HT1080 (cell line): ENCODE results near the gene DNAH5. TPM values are rescaled to one million over a fixed set of nuclear protein-coding genes. Genes with fewer than 3 reads are reported as not detected.
A peak's percentile ranks its signal among the peaks of the same experiment; 100 is the strongest.
"Not testable (repeated sequence)": the region's sequence is repeated elsewhere in the genome, so short reads cannot be mapped to it uniquely, and the experiment has no call there.

Experiments
- DNase-seq: peaks from one replicate; pipeline ENCODE4 v3.0.0-alpha.2; 2015; ENCODE audit warnings: low read depth
- total RNA-seq: library from RNA; depleted of rRNA; stranded (reverse); fragments of >200 nt; shearing (Covaris generic); gene quantifications from 2 replicates; pipeline ENCODE4 v1.2.3, GENCODE V29; 2014

The DNAH5 gene
- total RNA-seq, 1 experiment from 2014 or later: 0.16 TPM

DNA sequence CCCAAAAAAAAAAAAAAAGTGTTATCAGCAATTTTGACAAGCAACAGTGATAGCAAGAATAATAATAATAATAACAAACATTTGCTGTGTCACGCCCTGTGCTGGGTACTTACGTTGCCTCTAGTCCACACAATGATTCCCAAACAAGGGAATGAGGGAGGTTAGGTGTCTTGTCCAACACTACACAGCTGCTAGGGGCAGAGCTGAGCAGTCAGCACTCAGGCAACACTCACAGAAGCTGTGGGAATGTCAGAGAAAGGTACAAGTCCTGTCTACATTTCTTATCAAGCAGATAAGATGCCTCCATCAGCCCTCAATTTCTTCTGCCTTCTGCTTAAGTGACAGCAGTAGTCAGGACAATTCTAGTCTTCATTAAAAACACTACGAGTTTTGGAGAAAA, 111.0 kb downstream of the DNAH5 start:
- DNase-seq: no peak

DNA sequence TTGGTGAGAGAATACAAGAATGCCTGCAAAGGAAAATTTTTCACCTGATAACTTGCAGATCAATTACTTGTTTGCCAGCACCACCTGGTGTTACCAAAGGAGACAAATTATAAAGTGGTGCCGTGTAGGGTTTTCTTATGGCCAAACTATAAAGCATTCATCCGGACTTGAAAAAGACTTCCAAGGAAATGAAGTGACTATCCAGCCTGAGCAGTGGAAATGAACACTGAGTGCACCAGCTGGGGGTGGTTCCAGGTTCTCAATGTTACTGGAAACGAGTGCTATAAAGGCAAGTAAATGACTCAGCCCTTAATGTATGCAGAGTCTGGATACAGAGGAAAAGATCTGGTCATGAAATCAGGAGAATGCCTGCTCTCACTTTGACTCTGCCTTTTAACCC, 113.1 kb downstream of the DNAH5 start:
- DNase-seq: peak; percentile 81

DNA sequence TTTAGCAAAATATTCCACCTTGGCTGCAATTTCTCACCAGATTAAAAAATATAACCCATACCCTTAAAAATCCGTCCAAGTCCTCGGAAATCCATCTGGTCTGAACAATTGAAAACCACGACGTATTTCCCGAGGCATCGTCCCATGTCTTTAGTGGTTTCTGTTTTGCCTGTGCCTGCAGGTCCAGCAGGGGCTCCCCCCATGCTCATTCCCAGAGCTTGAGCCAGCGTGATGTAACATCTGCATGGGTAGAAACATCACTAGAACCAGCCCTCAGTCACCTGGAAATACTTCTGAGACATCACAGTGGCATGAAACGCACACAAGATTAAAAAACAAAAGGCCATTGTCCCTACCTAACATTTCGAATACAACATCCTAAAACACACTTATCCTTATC, 114.0 kb downstream of the DNAH5 start:
- peak; percentile 55 for DNase-seq

DNA sequence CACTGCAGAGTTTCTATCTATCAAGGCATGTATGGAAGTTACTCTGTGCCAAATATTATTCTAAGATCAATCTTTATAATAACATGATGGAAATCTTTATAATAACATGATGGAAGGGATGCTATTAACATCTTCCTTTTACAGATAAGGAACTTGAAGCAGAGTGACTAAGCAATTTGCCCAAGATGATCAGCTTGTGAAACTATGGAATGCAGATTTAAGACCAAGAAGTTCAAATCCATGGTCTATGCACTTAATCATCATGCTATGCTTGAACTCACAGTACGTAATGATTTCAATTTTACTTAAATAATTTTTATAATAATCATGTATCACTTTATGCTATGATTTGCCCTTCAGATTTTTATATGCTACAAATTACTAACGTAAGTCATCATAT, 123.1 kb downstream of the DNAH5 start:
- no peak for DNase-seq

DNA sequence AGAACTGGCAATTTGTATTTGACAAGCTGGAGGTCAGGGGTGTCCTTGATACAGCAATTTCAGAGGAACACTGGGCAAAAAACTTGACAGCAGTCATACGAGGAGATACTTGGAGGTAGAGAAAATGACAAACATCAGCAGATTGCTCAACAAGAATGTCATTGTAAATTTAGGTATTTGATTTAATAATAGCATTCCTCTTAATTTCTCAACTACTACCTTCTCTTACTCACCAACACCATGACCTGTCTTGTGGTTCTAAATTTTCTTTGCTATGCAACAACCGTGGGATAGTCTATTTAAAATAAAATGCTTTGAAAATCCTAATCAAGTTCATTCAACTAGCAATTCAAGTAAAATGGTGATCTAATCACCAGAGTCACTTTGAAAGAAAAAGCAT, 128.4 kb downstream of the DNAH5 start:
- no peak for DNase-seq

DNA sequence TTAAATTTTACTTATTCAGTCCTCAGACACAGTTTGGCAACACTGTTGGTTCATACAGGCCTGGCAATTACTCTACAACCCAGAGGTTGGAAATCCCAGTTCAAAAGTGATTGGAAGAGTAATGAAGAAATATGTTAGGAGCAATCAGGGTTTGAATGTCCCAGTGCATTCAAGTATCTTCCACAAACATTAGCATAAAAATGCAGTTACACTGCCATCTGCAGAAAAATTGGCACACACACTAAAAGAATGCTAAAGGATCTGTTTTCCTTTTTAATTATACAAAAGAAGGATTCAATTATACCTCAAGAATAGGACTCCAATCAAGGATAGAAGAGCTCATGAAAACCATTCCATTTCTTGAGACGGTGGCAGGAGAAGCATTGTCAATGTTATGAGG, 130.2 kb downstream of the DNAH5 start:
- peak; percentile 34 for DNase-seq

DNA sequence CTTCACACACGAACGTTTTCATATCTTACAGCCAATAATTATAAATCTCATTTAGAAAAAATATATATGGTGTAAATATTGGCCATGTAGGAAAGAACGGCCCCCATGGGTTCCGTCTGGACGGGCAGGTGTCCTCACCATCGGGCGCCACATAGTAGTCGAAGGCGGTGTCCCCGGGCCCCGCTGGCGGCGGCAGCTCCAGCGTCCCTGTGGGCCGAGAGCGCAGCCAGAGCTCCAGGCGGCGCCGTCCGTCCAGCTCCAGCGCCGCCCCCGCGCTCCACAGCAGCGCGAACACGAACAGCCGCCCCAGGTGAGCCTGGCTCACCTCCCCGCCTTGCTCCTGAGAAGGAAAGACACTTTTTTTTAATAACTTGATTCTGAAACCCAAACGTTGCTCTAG, 134.6 kb downstream of the DNAH5 start:
- DNase-seq: no peak

DNA sequence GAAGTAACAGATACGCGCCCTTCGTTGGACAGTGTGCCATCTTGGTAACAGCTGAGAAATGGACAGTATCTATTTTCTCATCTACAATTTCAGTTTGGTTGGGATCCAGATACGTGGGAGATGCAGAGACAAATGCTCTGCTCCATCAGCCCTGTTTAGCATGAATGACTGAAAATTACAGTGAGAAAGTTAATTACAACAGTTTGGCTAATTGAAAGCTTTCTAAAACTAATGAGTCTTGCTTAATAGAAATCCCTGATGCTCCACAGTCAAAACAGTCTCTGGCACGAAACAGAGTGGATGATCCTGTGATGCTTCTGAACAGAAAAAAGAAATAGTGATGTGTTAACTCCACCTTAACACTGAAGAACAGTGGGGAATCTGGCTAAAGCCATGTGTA, 140.2 kb downstream of the DNAH5 start:
- no peak for DNase-seq

DNA sequence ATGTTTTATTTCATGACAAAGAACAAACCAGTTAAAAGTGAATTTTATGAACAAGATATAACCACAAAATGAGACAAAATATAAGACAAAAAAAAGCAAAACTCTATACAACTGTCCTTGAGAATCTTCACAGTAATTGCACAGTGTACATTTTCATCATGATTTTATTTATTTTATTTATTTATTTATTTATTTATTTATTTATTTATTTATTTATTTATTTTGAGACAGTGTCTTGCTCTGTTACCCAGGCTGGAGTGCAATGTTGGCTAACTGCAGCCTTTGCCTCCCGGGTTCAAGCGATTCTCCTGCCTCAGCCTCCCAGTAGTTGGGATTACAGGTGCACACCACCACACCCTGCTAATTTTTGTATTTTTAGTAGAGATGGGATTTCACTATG, 145.9 kb downstream of the DNAH5 start:
- DNase-seq: not testable (repeated sequence)

DNA sequence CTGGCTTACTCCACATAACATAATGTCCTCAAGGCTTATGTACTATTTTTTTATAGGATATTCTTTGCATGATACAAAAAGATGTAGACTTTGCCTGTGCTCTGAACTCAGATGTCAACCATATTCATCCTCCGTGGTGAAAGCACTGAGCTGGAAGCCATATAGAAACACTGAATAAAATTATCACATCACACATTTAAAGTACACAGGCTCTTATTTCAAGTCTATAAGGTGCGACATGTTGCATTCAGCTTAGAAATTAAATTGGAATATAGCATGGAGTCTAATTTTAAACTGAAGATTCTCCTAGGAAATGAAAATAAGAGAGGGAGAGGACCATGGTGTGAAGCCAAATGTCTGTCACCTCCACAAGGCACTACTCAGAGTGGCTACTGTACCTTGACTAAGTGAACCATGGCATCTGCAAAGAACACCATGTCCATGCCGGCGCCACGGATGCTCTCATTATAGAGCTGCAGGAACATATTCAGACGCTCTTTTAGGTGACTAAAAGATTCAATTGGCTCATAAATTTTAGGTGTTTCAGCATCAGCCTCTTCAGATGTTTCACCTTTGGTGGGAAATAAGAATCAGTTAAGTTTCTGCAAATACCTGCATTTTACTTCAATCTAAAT, 158.6 kb downstream of the DNAH5 start:
- no peak for DNase-seq

DNA sequence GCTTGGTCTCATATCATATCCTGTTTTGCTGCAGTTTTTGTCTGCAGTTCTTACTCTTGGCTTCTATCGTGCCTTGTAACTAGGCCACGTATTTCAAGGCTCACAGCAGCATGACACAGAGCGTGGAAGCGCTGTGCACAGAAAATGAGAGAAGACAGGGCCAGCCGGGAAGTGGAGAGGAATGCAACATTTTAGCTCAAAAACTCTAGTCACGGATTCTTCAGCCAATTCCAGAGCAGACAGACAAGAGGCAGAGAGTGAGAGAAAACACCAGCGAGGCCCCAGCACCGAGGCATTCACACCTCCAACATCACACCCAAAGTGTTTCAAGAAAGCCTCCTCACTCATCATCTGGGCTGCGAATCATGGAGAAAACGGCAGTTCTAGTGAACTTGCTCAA, 160.8 kb downstream of the DNAH5 start:
- no peak for DNase-seq

DNA sequence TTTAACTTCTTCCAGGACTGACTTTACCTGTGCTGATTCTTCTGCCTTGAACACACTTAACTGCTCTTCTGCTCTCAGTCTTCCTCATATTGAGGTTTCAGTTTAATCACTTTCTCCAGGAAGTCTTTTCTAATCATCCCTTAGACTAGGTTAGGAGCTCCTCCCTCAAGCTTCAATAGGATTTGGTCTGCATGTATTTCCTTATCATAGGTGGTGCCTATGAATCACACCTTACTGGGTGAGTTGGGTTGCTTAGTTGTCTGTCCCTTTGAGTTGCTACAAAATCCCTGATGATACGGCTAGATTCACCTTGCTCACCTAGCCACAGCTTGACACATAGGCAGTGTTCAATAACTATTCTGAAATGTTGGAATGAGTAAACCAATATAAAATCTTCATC, 164.4 kb downstream of the DNAH5 start:
- DNase-seq: no peak

DNA sequence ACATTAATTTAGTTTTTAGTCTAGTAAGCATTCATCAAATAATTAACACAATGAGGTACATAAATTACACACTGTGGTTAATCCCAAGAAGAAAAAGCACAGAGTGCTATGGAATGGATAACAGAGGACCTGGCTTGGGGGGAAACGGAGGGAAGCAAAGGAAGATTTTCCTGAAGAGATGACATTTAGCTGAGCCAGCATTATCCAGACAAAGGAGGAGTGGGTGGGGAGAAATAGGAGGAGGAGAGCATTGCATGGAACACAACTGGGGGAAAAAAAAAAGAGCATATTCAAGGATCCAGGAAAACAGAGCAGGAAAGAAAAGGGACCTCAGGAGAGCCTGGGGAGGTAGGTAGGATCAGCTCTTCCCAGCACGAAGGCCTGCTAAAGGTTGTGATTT, 170.8 kb downstream of the DNAH5 start:
- DNase-seq: no peak

DNA sequence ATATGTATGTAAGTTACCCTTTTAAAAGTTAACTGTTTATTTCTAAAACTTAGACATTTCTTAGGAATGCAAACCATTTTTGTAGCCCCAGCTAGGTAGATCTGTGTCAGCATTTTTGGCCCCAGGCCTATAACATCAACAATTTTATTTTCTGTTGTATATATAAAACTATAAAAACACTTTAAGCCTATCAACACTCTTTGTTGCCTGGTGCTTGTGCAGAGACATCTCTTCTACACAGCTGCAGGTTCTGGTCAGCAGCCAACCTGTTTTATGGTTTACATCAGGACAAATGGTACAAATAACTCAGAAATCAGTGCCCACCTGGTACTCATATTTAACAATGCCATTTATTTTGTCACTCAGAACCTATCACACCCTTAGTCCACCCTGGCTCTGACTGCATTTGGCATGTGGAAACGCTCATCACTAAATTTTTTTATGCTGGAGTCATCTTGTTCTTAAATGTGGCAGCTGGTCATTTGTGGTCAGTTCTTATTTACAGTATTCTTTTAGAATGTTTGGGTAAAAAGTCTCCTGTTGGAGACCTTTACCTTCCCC, 173.4 kb downstream of the DNAH5 start:
- peak; percentile 21 for DNase-seq

DNA sequence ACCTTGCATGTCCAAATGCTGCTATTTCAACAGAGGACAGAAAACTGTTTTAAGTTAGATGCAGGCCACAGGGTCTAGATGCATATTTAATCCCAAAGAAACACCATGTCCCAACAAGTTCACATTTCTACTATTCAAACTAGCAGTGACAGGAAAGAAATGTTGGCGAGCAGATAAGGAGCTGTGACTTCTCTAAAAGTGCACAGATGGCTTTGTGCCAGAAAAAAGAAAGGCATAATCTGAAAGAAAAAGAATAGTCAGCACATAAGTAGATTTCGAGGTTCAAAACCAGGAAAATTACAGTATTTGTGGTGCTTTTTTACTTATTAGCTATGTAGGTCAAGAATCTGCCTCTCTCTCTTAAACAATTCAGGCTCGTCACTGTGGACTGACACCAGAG, 178.3 kb downstream of the DNAH5 start:
- DNase-seq: no peak

DNA sequence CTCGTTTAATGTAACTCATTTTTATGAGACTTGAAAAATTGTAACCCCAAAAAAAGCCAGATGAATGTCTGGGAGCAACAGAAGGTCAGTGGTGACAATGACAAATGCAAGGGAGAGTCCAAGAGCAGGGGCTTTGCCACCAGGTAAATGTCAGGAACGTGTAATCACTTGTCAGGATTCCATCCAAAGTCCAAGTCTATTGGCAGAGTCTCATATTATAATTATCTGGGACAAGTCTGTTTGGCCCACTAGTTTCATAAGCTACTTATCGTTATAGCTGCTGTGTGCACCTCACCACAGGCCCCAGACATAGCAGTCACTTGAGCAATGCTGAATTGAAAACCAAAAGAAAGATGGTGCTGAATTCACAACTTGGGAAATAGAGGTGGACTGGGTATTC, 180.8 kb downstream of the DNAH5 start:
- DNase-seq: no peak

DNA sequence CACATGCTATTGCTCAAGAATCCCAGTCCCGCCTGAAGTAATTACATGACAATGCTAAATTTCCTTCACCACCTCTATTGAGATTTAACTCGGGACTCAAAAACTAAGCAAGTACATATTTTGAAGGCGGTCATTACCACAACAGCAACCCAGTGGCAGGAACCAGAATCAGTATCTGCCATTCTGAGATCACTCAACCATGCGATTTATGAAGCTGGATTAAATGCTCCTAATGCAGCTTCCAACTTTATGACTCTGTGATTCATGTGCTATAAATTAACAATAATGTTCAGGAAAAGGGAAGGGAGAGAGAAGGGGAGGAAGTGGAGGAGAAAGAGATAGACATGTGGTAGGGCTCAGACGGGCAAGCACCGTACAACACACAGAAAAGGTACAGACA, 194.7 kb downstream of the DNAH5 start:
- DNase-seq: no peak

DNA sequence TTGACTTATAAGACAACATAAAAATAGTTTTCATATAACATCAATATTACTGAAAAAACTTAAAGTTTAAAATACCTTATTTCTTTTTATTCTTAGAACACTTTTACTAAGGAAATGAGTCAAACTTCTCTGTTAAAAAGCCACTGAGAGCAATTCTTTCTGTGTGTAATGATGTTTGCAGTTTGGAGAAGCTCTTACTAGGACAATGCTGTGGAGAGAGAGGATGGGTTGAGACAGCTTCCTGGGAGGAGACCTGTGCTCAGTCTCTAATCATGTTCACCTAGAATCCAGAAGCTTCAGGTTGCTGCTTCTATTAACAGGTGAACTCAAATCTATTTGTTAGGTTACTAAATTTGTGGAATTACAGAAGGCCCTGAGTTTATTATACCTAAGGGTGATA, 198.5 kb downstream of the DNAH5 start:
- peak; percentile 78 for DNase-seq

DNA sequence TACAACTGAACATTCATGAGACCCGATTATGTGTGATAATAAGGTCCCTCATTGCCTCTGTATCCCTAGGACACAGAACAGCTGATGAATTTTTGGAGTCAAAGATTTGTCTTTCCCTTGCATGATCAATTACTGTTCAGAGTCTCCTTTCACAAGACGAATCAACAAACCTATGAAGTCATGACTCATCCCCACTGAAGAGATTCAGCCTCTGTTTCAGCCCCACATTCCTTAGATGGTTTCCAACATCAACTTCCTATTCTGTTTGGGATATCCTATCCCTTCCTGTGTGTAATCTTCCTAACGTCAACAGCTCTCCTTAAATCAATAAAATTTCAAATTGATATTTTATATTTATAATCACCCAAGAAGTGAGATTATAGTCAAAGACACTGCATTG, 199.0 kb downstream of the DNAH5 start:
- DNase-seq: peak; percentile 93

DNA sequence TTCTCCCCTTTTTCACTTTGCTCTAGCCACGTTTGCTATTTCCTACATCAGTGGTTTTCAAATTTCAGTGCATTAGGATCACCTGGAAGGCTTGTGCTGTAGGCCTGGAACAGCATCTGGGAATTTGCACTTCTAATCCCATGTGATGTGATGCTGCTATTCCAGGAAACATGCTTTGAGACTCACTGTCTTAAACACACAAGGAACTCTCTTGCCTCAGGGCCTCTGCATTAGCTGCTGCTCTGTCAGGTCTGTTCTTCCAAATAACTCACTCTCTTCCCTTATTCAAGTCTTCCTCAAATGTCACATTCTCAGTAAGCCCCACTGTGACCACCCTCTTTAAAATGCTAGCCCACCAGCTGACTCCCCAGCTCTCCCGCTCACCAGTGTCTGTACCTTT, 204.0 kb downstream of the DNAH5 start:
- DNase-seq: no peak

DNA sequence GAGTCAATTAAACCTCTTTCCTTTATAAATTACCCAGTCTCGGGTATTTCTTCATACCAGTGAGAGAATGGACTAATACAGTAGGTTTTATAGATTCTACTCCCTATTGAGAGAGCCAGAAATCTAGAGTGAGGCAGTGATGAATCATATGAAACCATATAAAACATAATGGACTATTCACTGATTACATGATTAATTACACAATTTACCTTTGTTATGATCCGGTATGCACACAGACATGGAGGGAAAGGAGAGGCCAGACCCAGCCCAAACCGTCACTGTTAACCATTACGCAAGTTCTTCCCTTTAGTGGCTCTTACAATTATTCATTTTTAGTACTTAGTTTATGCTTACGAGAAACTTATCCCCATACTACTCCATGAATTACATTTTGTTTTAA, 205.0 kb downstream of the DNAH5 start:
- DNase-seq: peak; percentile 47

DNA sequence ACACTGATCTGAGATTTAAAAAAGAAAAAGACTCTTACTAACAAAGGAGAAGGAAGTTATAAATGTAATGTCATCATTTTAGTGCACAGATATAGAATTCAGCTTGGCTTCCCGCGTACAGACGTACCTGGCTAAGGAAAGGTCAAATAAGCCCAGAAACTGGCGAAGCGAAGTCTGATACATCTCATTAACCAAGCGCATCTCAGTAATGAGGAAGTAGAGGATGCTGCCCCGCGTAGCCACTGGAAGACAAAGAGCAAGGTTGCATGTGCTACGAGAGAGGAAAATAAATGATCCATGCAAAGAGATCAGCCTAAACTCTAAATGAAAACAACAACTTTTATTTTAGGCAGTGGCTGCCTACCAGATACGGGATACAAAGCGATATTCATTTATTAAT, 208.8 kb downstream of the DNAH5 start:
- DNase-seq: no peak

DNA sequence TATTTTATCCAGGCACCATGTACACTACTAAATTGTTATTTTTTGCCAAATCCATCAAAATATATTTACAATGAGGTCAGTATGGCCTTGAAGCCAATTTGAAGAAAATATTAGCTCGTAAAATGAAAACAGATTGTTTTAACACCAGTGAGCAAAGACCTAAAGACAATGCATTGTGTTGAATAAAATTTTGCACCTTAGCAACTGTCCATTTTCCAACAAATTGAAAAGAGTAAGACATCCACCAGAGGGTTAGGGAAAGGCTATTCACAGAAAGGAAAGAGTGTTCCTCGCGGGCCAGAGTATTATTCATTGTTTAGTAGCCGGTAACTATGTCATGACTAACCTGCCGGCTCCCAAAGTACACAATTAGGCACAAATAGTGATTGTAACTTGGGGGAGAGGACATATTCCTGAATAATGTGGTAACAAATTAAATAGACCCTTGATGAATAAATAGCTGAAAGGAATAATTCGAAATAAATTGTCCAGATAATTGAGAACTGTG, 213.3 kb downstream of the DNAH5 start:
- peak; percentile 42 for DNase-seq

DNA sequence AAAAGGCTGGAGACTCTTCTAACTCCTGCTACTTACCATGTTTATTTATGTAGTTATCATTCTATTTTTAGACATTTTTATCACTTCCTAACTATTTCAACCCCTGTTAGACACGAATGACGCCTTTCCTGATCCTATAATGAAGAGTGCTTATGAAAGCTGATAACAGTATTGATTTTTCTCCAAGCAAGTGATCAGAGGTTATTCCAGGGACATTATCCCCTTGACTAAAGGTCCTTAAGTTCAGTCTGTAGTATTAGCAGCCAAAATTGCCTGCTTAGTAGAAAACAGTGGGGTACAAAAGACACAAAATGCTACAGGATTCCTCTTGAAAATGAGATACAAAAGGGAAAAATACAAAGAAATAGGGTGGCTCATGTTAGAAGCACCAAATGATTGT, 235.6 kb downstream of the DNAH5 start:
- DNase-seq: no peak
